ENCODE results near the gene PDE6B.

Gene PDE6B

GRCh38 chr4:657338-657833 lies 32.0 kb downstream of the PDE6B start:
- no peak for TF ChIP-seq CTCF (IDR thresholded peaks at IDR 0.05; ENCODE audit: low read depth, low read length)
- no peak overlapping the region for H3K4me3 ChIP-seq (ENCODE audit: low read depth, low read length)

GRCh38 chr4:657834-658667 lies 32.7 kb downstream of the PDE6B start:
- H3K4me3 ChIP-seq (ENCODE audit: low read depth, low read length): no peak overlapping the region
- no peak for TF ChIP-seq CTCF (IDR thresholded peaks at IDR 0.05; ENCODE audit: low read depth, low read length)

GRCh38 chr4:658681-659667 lies 33.6 kb downstream of the PDE6B start:
- no peak overlapping the region for H3K4me3 ChIP-seq (ENCODE audit: low read depth, low read length)

GRCh38 chr4:659851-660250 lies 34.5 kb downstream of the PDE6B start:
- no peak overlapping the region for H3K4me3 ChIP-seq (ENCODE audit: low read depth, low read length)
- no peak for TF ChIP-seq CTCF (IDR thresholded peaks at IDR 0.05; ENCODE audit: low read depth, low read length)

More at GRCh38 chr4:658681-659667, 33.6 kb downstream of the PDE6B start:
- no peak for TF ChIP-seq CTCF (IDR thresholded peaks at IDR 0.05; ENCODE audit: low read depth, low read length)

- no peak for TF ChIP-seq CTCF (IDR thresholded peaks at IDR 0.05; ENCODE audit: low read depth, low read length)
These were observed 35.0 kb downstream of the PDE6B start for GRCh38 chr4:660401-660800.

GRCh38 chr4:661231-661630 lies 35.9 kb downstream of the PDE6B start:
- no peak for TF ChIP-seq CTCF (IDR thresholded peaks at IDR 0.05; ENCODE audit: low read depth, low read length)
- no peak overlapping the region for H3K4me3 ChIP-seq (ENCODE audit: low read depth, low read length)

More at GRCh38 chr4:660401-660800, 35.0 kb downstream of the PDE6B start:
- no peak overlapping the region for H3K4me3 ChIP-seq (ENCODE audit: low read depth, low read length)

Data from WI38 (cell line).